ENCODE measurements around the gene FAM110C.

FAM110C gene

DNA sequence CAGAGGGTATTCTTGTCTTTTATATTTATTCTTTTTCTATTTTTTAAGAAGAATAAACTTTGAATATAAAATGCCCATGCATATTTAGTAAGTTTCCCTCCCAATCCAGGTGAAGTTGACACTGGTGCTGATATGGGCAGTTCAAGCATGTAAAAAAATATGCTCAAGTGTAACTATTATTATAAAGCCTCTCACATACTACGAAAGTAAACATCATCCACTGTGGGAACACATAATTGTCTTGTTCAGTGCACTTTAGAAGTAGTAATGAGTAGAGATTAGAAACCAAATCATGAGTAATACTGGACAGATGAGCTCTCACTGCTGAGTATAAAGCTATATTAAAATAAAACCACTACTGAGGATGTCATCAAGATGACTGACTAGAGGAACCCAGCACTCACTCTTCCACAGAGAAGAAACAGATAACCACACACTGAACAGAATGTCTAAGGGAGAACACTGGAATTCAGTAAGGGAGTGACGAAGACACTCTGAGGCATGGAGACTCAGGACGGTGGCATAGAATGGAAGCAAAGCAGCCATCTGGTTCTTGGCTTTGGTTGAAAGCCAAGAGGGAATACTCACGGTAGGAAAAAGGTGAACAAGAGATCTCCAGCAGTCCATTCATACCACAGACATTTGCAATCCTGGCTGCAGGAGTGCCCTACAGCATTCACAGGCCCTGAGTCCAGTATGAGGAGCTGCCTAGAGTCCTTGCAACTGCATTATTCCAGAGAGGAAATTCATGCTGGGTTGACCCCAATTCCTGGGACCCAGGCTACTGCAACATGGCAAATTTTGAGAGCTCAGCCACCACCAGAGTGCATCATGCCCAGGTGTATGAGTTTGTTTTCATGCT lies 9.5 kb upstream of the FAM110C start:
- DNase-seq (ENCODE audit: low spot score), result no peak
- TF ChIP-seq CTCF (IDR thresholded peaks at IDR 0.05; ENCODE audit: extremely low read depth, insufficient read depth, missing control alignments), result no peak
- in situ Hi-C loops (cut with MboI; ENCODE audit: low pct_unique_long_range_greater_than_20kb, low sequenced_read_pairs, unreplicated experiment), result no loop called here

GRCh38 chr2:51613-52012 lies 5.3 kb upstream of the FAM110C start:
- DNase-seq (ENCODE audit: low spot score), result no peak
- TF ChIP-seq CTCF (IDR thresholded peaks at IDR 0.05; ENCODE audit: extremely low read depth, insufficient read depth, missing control alignments), result no peak
- in situ Hi-C loops (cut with MboI; ENCODE audit: low pct_unique_long_range_greater_than_20kb, low sequenced_read_pairs, unreplicated experiment), result no loop called here

DNA sequence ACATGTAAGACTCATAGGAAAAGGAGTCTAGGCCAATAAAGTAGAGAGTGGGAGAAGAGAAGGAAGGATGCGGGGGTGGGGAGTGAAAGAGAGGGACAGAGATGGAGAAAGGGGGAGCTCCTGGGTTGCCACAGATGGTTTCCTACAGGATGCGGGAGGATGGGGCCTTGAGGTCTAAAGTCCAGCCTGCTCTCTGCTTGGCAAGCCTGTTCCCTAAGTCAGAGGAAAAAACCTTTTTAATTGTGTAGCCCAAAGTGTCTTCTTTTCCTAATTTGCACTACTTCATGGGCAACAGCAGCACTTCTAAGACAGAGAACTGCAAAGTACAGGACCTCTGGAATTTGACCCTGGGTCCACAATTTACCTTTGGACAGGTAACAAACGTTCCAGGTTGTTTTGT lies 1.4 kb upstream of the FAM110C start:
- no peak for DNase-seq (ENCODE audit: low spot score)
- in situ Hi-C loops (cut with MboI; ENCODE audit: low pct_unique_long_range_greater_than_20kb, low sequenced_read_pairs, unreplicated experiment), result no loop called here

DNA sequence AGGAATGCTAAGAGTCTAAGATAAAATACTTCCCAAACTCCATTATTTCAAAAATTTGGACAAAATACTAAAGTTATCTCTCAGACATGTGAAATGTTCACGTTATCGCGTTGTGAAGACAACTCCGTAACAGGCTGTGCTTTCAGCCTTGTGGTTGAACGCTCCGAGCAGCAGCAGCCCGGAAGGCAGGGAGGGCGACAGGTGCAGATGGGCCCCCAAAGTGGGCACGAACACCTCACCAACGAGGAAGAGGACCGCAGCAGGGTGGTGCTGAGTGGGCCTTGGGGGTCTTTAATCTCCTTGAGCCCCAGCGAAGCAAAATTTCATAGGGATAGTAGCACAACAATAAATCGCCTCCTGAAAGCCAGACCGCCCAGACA lies 1.0 kb upstream of the FAM110C start:
- TF ChIP-seq CTCF (IDR thresholded peaks at IDR 0.05; ENCODE audit: extremely low read depth, insufficient read depth, missing control alignments), result no peak
- in situ Hi-C loops (cut with MboI; ENCODE audit: low pct_unique_long_range_greater_than_20kb, low sequenced_read_pairs, unreplicated experiment), result no loop called here
- no peak for DNase-seq (ENCODE audit: low spot score)

More for the DNA sequence above, 1.4 kb upstream of the FAM110C start:
- TF ChIP-seq CTCF (IDR thresholded peaks at IDR 0.05; ENCODE audit: extremely low read depth, insufficient read depth, missing control alignments), result no peak

- TF ChIP-seq CTCF (IDR thresholded peaks at IDR 0.05; ENCODE audit: extremely low read depth, insufficient read depth, missing control alignments), result no peak
- peak; percentile 28 for DNase-seq (ENCODE audit: low spot score)
- in situ Hi-C loops (cut with MboI; ENCODE audit: low pct_unique_long_range_greater_than_20kb, low sequenced_read_pairs, unreplicated experiment), result no loop called here
Measured at GRCh38 chr2:46131-46470, 204 bp downstream of the FAM110C start.

DNA sequence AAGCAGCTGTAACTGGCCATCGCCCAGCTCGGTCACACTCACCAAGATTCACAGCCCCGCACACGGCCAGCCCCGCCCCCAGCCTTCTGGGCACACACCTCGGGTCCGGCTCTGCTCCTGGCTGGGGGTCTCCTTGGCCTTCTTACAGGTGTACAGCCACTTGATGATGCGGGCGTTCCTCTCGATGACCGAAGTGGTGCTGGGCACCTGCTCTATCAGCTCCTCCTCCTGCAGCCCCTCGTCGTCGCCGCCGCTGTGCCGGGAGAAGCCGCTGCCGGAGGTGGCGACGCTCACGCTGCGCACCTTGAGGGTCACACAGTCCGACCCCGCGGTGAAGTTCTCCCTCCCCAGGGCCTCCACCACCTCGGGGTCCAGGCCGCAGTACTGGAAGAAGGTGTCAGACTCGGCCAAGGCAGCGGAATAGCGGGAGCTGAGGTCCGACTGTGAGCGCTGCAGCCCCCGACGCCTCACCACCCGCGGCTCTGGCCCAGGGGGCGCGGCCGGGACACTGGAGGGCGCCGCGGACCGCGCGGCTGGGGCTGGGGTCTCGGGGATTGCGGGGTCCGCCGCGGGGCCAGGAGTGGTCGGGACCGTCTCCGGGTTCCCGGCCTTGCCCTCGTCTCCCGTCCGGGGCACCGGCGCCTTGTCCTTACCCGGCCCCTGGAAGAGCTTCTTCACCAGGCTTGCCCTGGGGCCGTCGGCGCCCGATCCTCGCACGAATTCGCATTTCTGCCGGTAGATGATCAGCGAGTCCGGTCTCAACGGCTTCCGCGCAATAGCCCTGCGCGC lies 769 bp downstream of the FAM110C start:
- DNase-seq (ENCODE audit: low spot score), result no peak
- TF ChIP-seq CTCF (IDR thresholded peaks at IDR 0.05; ENCODE audit: extremely low read depth, insufficient read depth, missing control alignments), result no peak
- in situ Hi-C loops (cut with MboI; ENCODE audit: low pct_unique_long_range_greater_than_20kb, low sequenced_read_pairs, unreplicated experiment), result no loop called here

Measured in GM13977 (cell line).